Upper lobe of left lung (tissue), 6 donors: ENCODE measurements around the gene SNTB2. TPM values are rescaled to one million over a fixed set of nuclear protein-coding genes. Genes with fewer than 3 reads are reported as not detected.

Experiments used
- ATAC-seq, 2 donors: fragments of 200-7000 bp; cut with Tn5 transposase; one replicate each; pipeline ENCODE4 v1.9.1; 2022; ENCODE audit warnings: mild to moderate bottlenecking in 2 of 2, moderate library complexity in 2 of 2; ENCODE audit not compliant: low FRiP score in 2 of 2
- DNase-seq, 2 donors: peaks; one replicate each; pipeline ENCODE4 v3.0.0-alpha.2; 2019 to 2020
- H3K27ac ChIP-seq, 4 donors: fragments of 200-600 bp; sonication (generic); one replicate each; pipeline ENCODE4 v1.5.1; 2016 to 2019
- H3K27me3 ChIP-seq, 4 donors: fragments of 200-600 bp; sonication (generic); one replicate each; pipeline ENCODE4 v1.5.1; 2017 to 2019
- H3K36me3 ChIP-seq, 4 donors: fragments of 200-600 bp; sonication (generic); one replicate each; pipeline ENCODE4 v1.5.1; 2016 to 2019
- H3K4me1 ChIP-seq, 4 donors: fragments of 200-600 bp; sonication (generic); one replicate each; pipeline ENCODE4 v1.5.1; 2018 to 2019
- H3K4me3 ChIP-seq, 4 donors: fragments of 200-600 bp; sonication (generic); one replicate each; pipeline ENCODE4 v1.5.1; 2017 to 2019; ENCODE audit warnings: mild to moderate bottlenecking in 2 of 4, moderate library complexity in 1 of 4
- H3K9me3 ChIP-seq, 4 donors: fragments of 200-600 bp; sonication (generic); one replicate each; pipeline ENCODE4 v1.5.1; 2018 to 2019
- EP300 ChIP-seq, 4 donors: sonication (generic); formaldehyde crosslinking; IDR thresholded peaks; one replicate each; pipeline ENCODE4 v1.5.1; 2017; ENCODE audit warnings: antibody characterized with exemption in 4 of 4, control low read depth in 2 of 4
- POLR2A ChIP-seq, 4 donors: fragments of 450-650 bp; IDR thresholded peaks; one replicate each; pipeline ENCODE4 v1.5.1; 2016 to 2017; ENCODE audit warnings: antibody characterized with exemption in 4 of 4, mild to moderate bottlenecking in 2 of 4
- POLR2AphosphoS5 ChIP-seq, 2 donors: sonication (generic); formaldehyde crosslinking; IDR thresholded peaks; one replicate each; pipeline ENCODE4 v1.5.1; 2017; ENCODE audit warnings: antibody characterized with exemption in 2 of 2
- WGBS, 2 donors: methylation state at CpG; one replicate each; pipeline ENCODE4 v1.1.5; 2017 to 2018; 5-methylcytosine and 5-hydroxymethylcytosine counted together
- total RNA-seq, 6 donors: library from RNA; depleted of rRNA in 4 of 6; stranded (reverse); fragments of >200 nt in 4 of 6; gene quantifications; one replicate each; pipeline versions ENCODE4 v1.1.0 to v1.2.1, GENCODE V29; 2016 to 2021
- TF ChIP-seq, protein P1 (sequence below), 6 experiments: fragments of 450-650 bp in 4 of 6; fragments of 200-600 bp in 2 of 6; sonication (generic) in 2 of 6; IDR thresholded peaks; one replicate each; pipeline ENCODE4 v1.5.1; 2016 to 2019; ENCODE audit warnings: antibody characterized with exemption in 6 of 6
- donor health status: DM: no; HTN: no; CAD: no; lungs with moderate emphysema.
- donor health status: DM: no; HTN: yes; CAD: no; lungs with severe emphysema.

The SNTB2 gene
- total RNA-seq, 6 donors from 2014 or later: 24.1 to 41.2 (median 30.5) TPM

GRCh38 chr16:69201291-69201690, 14.3 kb downstream of the SNTB2 start:
- no peak for DNase-seq
- Histone ChIP-seq H3K4me1 (peaks cover 21 to 43% (median 28%) of the 10 kb centered on the region in 4 donors), H3K9me3 (no peaks in the 10 kb centered on the region), H3K27me3 (no peaks in the 10 kb centered on the region), H3K27ac (peak overlapping the region in 1 of 4 donors; percentile 37), H3K4me3 (no peak overlapping the region), H3K36me3 (no peaks in the 10 kb centered on the region)
- TF ChIP-seq POLR2AphosphoS5 (IDR thresholded peaks at IDR 0.05): no peak
- TF ChIP-seq POLR2A (IDR thresholded peaks at IDR 0.05): no peak
- TF ChIP-seq EP300 (IDR thresholded peaks at IDR 0.05): no peak
- TF ChIP-seq, protein P1, sequence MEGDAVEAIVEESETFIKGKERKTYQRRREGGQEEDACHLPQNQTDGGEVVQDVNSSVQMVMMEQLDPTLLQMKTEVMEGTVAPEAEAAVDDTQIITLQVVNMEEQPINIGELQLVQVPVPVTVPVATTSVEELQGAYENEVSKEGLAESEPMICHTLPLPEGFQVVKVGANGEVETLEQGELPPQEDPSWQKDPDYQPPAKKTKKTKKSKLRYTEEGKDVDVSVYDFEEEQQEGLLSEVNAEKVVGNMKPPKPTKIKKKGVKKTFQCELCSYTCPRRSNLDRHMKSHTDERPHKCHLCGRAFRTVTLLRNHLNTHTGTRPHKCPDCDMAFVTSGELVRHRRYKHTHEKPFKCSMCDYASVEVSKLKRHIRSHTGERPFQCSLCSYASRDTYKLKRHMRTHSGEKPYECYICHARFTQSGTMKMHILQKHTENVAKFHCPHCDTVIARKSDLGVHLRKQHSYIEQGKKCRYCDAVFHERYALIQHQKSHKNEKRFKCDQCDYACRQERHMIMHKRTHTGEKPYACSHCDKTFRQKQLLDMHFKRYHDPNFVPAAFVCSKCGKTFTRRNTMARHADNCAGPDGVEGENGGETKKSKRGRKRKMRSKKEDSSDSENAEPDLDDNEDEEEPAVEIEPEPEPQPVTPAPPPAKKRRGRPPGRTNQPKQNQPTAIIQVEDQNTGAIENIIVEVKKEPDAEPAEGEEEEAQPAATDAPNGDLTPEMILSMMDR (IDR thresholded peaks at IDR 0.05): no peak
- ATAC-seq: no peak
- 56 to 69% methylated on average over 2 of the region's 2 CpGs for WGBS, 2 donors

DNA sequence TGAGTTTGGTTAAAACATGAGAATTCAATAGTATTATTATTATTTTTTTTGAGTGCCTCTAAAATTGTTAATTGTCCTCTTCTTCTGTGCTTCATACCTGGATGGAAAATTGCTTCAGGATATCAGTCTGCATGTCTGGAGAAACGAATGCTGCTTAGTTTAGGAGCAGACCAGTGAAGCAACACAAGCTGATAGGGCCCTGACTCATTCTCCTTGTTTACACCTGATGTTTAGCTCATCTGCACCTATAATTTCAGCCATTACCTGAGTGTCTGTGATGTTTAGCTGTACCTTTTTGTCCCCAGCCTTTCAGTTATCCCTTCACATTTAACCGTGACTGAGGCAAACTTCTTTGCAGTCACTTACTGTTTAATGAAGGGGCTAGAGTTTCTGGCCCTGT, 14.8 kb downstream of the SNTB2 start:
- 57 to 59% methylated on average over 2 of the region's 2 CpGs for WGBS, 2 donors
- Histone ChIP-seq H3K4me3 (no peak overlapping the region), H3K27ac (peak overlapping the region in 2 of 4 donors; percentile 21 to 37), H3K9me3 (no peaks in the 10 kb centered on the region), H3K4me1 (peaks cover 21 to 42% (median 28%) of the 10 kb centered on the region in 4 donors), H3K27me3 (no peaks in the 10 kb centered on the region), H3K36me3 (no peaks in the 10 kb centered on the region)
- DNase-seq (no peak), ATAC-seq (no peak)
- TF ChIP-seq POLR2A (IDR thresholded peaks at IDR 0.05) (no peak), POLR2AphosphoS5 (IDR thresholded peaks at IDR 0.05) (no peak), EP300 (IDR thresholded peaks at IDR 0.05) (no peak)
- TF ChIP-seq, protein P1 (IDR thresholded peaks at IDR 0.05): no peak

DNA sequence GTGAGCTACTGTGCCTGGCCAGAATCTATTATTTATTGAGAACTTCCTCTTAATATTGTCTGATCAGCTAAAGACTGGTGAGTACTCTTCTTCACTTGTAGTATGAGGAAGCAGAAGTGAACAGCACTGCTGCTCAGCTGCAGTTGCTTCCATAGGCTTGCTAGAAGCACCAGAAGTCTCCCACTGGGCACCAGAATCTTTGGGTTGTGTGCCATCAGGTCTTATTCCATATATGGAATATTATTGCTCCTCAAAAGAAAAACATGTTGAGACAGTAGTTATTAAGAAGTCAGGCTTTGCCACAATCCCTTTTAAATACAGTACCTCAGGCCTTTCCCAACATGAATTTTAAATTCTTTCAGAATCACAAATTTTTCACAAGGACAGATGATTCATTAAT, 17.2 kb downstream of the SNTB2 start:
- DNase-seq: no peak
- H3K4me1 ChIP-seq: peaks cover 21 to 35% (median 27%) of the 10 kb centered on the region in 4 donors
- no peak overlapping the region for H3K4me3 ChIP-seq
- TF ChIP-seq, protein P1 (IDR thresholded peaks at IDR 0.05): no peak
- no peak for TF ChIP-seq EP300 (IDR thresholded peaks at IDR 0.05)
- no peak for TF ChIP-seq POLR2AphosphoS5 (IDR thresholded peaks at IDR 0.05)
- TF ChIP-seq POLR2A (IDR thresholded peaks at IDR 0.05): no peak
- no peaks in the 10 kb centered on the region for H3K27me3 ChIP-seq
- no peaks in the 10 kb centered on the region for H3K9me3 ChIP-seq
- H3K27ac ChIP-seq: peak overlapping the region in 2 of 4 donors; percentile 9 to 36
- no peaks in the 10 kb centered on the region for H3K36me3 ChIP-seq
- peak in 1 of 2 donors; percentile 63 for ATAC-seq

DNA sequence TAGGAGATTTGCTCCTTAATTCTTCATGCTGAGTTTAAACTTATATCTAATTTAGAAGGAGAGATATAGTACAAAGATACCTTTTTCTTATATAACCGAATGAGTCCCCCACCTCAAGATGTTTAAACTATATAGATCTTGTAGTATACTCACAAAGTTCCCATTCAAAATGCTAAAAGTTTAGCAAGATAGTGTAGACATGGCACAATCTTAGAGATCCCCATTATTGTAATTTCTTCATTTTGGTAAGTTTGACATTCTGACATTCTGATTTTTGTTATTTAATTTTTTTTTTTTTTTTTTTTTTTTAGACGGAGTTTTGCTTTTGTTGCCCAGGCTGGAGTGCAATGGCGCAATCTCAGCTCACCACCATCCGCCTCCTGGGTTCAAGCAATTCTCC, 22.8 kb downstream of the SNTB2 start:
- no peak overlapping the region for H3K27ac ChIP-seq
- TF ChIP-seq, protein P1 (IDR thresholded peaks at IDR 0.05): no peak
- TF ChIP-seq POLR2A (IDR thresholded peaks at IDR 0.05) (no peak), EP300 (IDR thresholded peaks at IDR 0.05) (no peak), POLR2AphosphoS5 (IDR thresholded peaks at IDR 0.05) (no peak)
- ATAC-seq: no peak
- no peak for DNase-seq
- H3K9me3 ChIP-seq: no peaks in the 10 kb centered on the region
- no peak overlapping the region for H3K4me3 ChIP-seq
- no peaks in the 10 kb centered on the region for H3K36me3 ChIP-seq
- 88 to 89% methylated on average over 4 of the region's 4 CpGs for WGBS, 2 donors
- no peaks in the 10 kb centered on the region for H3K27me3 ChIP-seq
- peaks cover 5 to 11% (median 9%) of the 10 kb centered on the region in 4 donors for H3K4me1 ChIP-seq

- Histone ChIP-seq H3K27ac (no peak overlapping the region), H3K36me3 (no peaks in the 10 kb centered on the region), H3K9me3 (no peaks in the 10 kb centered on the region), H3K4me3 (no peak overlapping the region), H3K4me1 (peaks cover 18 to 31% (median 24%) of the 10 kb centered on the region in 4 donors), H3K27me3 (no peaks in the 10 kb centered on the region)
- TF ChIP-seq POLR2AphosphoS5 (IDR thresholded peaks at IDR 0.05): no peak
- TF ChIP-seq, protein P1 (IDR thresholded peaks at IDR 0.05): no peak
- no peak for TF ChIP-seq POLR2A (IDR thresholded peaks at IDR 0.05)
- no peak for TF ChIP-seq EP300 (IDR thresholded peaks at IDR 0.05)
- ATAC-seq: no peak
- no peak for DNase-seq
- 64 to 75% methylated on average over 1 of the region's 1 CpG for WGBS, 2 donors
Observed at GRCh38 chr16:69217433-69217832, 30.5 kb downstream of the SNTB2 start.
